GM20000 (cell line): Measurements from ENCODE around the gene CPN1.

Source experiments
- DNase-seq: peaks from one replicate; pipeline ENCODE4 v3.0.0; 2012; ENCODE audit warnings: low spot score
- TF ChIP-seq, protein P1 (sequence below): IDR thresholded peaks from 2 replicates; pipeline ENCODE4 v1.5.1; 2012; ENCODE audit warnings: mild to moderate bottlenecking, control low read depth; ENCODE audit errors: extremely low read depth, missing control alignments

CPN1 gene

DNA sequence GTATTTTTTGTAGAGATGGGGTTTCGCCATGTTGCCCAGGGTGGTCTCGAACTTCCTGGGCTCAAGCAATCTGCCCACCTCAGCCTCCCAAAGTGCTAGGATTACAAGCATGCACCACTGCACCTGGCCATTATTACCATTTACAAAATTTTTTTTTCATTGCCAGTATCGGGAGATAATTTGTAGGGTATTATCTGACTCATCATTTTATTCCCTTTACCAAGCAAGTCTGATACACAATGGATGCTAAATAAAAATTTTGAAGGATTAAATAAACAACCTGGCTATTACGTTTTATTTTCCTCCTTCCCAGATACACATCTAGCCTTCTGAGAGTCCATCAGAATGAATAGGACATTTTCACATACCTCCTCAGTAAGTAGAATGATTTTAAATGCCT is 38.1 kb upstream of the CPN1 start:
- DNase-seq, result no peak
- TF ChIP-seq, protein P1, sequence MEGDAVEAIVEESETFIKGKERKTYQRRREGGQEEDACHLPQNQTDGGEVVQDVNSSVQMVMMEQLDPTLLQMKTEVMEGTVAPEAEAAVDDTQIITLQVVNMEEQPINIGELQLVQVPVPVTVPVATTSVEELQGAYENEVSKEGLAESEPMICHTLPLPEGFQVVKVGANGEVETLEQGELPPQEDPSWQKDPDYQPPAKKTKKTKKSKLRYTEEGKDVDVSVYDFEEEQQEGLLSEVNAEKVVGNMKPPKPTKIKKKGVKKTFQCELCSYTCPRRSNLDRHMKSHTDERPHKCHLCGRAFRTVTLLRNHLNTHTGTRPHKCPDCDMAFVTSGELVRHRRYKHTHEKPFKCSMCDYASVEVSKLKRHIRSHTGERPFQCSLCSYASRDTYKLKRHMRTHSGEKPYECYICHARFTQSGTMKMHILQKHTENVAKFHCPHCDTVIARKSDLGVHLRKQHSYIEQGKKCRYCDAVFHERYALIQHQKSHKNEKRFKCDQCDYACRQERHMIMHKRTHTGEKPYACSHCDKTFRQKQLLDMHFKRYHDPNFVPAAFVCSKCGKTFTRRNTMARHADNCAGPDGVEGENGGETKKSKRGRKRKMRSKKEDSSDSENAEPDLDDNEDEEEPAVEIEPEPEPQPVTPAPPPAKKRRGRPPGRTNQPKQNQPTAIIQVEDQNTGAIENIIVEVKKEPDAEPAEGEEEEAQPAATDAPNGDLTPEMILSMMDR, result no peak

DNA sequence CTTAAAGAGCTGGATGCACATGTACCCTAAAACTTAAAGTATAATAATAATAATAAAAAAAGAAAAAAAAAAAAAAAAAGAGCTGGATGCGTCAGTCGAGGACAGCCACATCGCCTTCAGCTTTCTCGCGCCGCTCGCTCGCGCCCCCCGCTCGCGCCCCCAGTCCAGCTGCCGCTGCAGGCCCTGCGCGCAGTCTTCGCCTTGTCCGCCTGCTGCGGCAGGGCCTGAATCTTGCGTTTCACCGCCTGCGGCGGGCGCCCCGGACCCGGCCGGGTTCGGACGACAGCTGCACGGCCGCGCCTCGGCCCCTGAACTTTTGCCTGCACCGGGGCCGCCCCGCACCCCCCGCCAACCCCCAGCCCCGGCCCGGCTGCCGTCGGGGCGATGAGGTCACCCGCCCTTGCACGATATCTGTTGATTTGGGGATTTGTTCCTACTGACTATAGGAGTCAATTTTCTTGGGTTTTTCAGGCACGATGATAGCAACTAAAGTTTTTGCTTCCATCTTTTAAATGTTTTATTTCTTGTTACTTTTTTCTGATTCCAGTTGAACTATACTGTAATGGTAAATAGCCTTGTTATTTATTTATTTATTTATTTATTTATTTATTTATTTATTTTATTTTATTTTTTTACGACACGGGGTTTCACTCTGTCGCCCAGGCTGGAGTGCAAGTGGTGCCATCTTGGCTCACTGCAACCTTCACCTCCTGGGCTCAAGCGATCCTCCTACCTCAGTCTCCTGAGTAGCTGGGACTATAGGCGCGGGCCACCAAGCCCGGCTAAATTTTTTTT is 33.5 kb upstream of the CPN1 start:
- no peak for DNase-seq
- TF ChIP-seq, protein P1, result no peak

DNA sequence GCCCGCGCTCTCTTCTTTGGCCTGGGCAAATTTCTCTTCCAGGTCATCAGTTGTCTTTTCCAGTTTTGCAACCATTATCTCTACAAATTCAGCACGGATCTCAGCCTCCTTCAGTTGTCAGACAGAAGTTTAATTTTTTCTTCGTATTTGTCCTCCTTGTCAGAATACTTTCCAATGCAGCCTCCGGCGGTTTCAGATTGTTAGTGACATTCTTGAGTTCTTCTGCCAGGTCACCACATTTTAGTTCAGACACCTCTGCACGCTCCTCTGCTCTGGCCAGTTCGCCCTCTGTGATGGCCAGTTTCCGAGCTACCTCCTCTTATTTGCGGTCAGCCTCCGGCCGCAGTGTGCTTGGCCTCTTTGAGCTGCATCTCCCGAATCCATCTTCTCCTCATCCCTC is 32.8 kb upstream of the CPN1 start:
- no peak for DNase-seq
- TF ChIP-seq, protein P1, result no peak

DNA sequence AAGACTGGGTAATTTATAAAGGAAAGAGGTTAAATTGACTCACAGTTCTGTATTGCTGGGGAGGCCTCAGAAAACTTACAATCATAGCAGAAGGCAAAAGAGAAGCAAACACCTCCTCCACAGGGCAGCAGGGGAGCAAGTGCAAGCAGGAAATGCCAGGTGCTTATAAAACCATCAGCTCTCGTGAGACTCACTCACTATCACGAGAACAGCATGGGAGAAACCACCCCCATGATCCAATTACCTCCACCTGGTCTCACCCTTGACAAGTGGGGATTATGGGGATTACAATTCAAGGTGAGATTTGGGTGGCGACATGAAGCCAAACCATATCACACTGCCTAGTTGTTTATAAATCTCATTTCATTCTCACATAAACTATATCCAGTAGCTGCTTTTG is 28.0 kb upstream of the CPN1 start:
- no peak for DNase-seq

DNA sequence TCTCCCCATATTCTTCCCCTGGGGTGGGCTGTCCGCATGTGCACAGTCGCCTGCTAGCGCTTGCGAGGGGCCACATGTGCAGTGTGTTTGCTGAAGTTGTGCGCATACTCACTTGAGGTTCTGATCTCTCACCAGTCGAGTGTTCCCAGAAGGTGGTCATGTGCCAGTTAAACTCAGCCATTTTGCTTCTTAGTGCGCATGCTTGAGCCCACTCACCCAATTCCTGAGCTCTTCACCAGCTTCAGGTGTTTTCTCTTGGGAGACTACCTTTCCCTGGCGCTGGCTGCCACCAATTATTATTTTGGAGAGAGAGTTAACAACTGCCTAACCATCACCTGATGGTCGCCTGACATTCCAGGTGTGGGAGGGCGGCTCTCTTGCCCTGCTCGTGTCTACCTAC is 25.2 kb upstream of the CPN1 start:
- TF ChIP-seq, protein P1, result no peak
- no peak for DNase-seq

More for the DNA sequence above, 28.0 kb upstream of the CPN1 start:
- TF ChIP-seq, protein P1, result no peak

DNA sequence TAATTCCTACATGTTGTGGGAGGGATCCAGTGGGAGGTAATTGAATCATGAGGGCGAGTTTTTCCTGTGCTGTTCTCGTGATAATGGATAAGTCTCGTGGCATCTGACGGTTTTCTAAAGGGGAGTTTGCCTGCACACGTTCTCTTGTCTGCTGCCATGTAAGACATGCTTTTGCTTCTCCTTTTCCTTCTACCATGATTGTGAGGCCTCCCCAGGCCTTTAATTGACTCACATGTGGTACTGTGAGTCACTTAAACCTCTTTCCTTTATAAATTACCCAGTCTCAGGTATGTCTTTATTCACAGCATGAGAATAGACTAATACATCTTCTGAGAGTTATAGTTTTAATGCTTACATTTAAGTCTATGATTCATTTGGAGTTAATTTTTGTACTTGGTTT is 22.6 kb upstream of the CPN1 start:
- TF ChIP-seq, protein P1, result no peak
- no peak for DNase-seq

DNA sequence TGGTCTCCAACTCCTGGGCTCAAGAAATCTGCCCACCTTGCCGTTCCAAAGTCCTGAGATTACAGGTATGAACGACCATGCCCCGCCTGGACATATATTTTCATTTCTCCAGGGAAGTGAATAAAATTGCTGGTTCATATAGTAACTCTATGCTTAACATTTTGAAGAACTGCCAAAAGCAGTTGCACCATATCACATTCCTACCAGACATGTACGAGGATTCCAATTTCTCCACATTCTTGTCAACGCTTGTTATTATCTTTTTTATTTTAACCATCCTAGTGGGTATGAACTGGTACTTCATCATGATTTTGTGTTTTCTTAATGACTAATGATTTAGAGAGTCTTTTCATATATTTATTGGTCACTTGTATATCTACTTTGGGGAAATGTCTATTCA is 21.9 kb upstream of the CPN1 start:
- no peak for DNase-seq
- TF ChIP-seq, protein P1, result no peak
